ENCODE data around the gene ITPK1.

- no peak for TF ChIP-seq EZH2 (IDR thresholded peaks at IDR 0.05; ENCODE audit: insufficient read depth, poor library complexity, severe bottlenecking)
- TF ChIP-seq EZH2phosphoT487 (IDR thresholded peaks at IDR 0.05; ENCODE audit: insufficient read depth, low read depth), result no peak
Observed at GRCh38 chr14:93128725-93129459, 13.2 kb upstream of the ITPK1 start.

Data from GM23248 (cell line).